Smooth muscle cell (in vitro differentiated cells): ENCODE results near the gene ALDH7A1. TPM values are rescaled to one million over a fixed set of nuclear protein-coding genes. Genes with fewer than 3 reads are reported as not detected.
A peak's percentile ranks its signal among the peaks of the same experiment; 100 is the strongest.

ENCODE experiments used
- DNase-seq: peaks from one replicate; lab custom pipeline; 2025; ENCODE audit not compliant: unreplicated experiment; lab: John Stamatoyannopoulos, UW
- H2AFZ ChIP-seq: fragments of 200-600 bp; sonication (generic); 2 replicates; pipeline ENCODE4 v1.6.0; 2016; ENCODE audit warnings: antibody characterized with exemption, low read depth, mild to moderate bottlenecking
- H3F3A ChIP-seq: fragments of 200-600 bp; sonication (generic); 2 replicates; pipeline ENCODE4 v1.6.0; 2017; ENCODE audit warnings: antibody characterized with exemption, low read depth
- H3K27ac ChIP-seq: fragments of 200-600 bp; sonication (generic); 2 replicates; pipeline ENCODE4 v1.5.1; 2016; ENCODE audit warnings: low read depth, mild to moderate bottlenecking
- H3K27me3 ChIP-seq: fragments of 200-600 bp; sonication (generic); 2 replicates; pipeline ENCODE4 v1.6.1; 2016; ENCODE audit warnings: low read depth, mild to moderate bottlenecking
- H3K36me3 ChIP-seq: fragments of 200-600 bp; sonication (generic); 2 replicates; pipeline ENCODE4 v1.5.1; 2016; ENCODE audit warnings: low read depth
- H3K4me1 ChIP-seq: fragments of 200-600 bp; sonication (generic); 2 replicates; pipeline ENCODE4 v1.5.1; 2016; ENCODE audit warnings: low read depth
- H3K4me2 ChIP-seq: fragments of 200-600 bp; sonication (generic); 2 replicates; pipeline ENCODE4 v1.6.0; 2016; ENCODE audit warnings: mild to moderate bottlenecking
- H3K4me3 ChIP-seq: fragments of 200-600 bp; sonication (generic); 2 replicates; pipeline ENCODE4 v1.5.1; 2016; ENCODE audit warnings: mild to moderate bottlenecking
- H3K79me2 ChIP-seq: fragments of 200-600 bp; sonication (generic); 2 replicates; pipeline ENCODE4 v1.6.0; 2016; ENCODE audit warnings: low read depth, mild to moderate bottlenecking
- H3K9ac ChIP-seq: fragments of 200-600 bp; sonication (generic); 2 replicates; pipeline ENCODE4 v1.6.0; 2016; ENCODE audit warnings: low read depth
- H3K9me3 ChIP-seq: fragments of 200-600 bp; sonication (generic); replicated peaks from 2 replicates; pipeline ENCODE4 v1.5.1; 2016; ENCODE audit warnings: low read depth
- H4K20me1 ChIP-seq: fragments of 200-600 bp; sonication (generic); 2 replicates; pipeline ENCODE4 v1.6.0; 2016; ENCODE audit warnings: low read depth
- CTCF ChIP-seq: fragments of 200-600 bp; sonication (generic); IDR thresholded peaks from 2 replicates; pipeline ENCODE4 v1.5.1; 2017; ENCODE audit warnings: borderline replicate concordance, mild to moderate bottlenecking, antibody characterized with exemption; ENCODE audit not compliant: insufficient read depth, poor library complexity, severe bottlenecking
- WGBS: methylation state at CpG from one replicate; pipeline ENCODE4 v1.1.7; 2016; ENCODE audit warnings: low lambda C conversion rate; 5-methylcytosine and 5-hydroxymethylcytosine counted together
- polyA plus RNA-seq: library from polyadenylated mRNA; unstranded; fragments of >200 nt; fragmentation: Nextera tagmentation; extraction: Ambion mirVana; gene quantifications from 2 replicates; pipeline ENCODE4 v1.2.1, GENCODE V29; 2016
- total RNA-seq: library from RNA; depleted of rRNA; stranded (reverse); fragments of >200 nt; gene quantifications from 2 replicates; pipeline ENCODE4 v1.2.3, GENCODE V29; 2014

The ALDH7A1 gene
- total and polyA plus RNA-seq, 2 experiments from 2014 or later: 26.5 to 55.3 TPM

GRCh38 chr5:126516852-126517251 is 78.2 kb downstream of the ALDH7A1 start:
- peak overlapping the region; percentile 42 for H3K27ac ChIP-seq
- no peaks in the 10 kb centered on the region for H3K27me3 ChIP-seq
- no peak for DNase-seq
- H3K9me3 ChIP-seq: no peaks in the 10 kb centered on the region
- TF ChIP-seq CTCF: no peak
- H3K4me1 ChIP-seq: peaks cover 6% of the 10 kb centered on the region
- H2AFZ ChIP-seq: no peak overlapping the region
- H3K79me2 ChIP-seq: no peaks in the 10 kb centered on the region
- no peaks in the 10 kb centered on the region for H3K36me3 ChIP-seq
- no peak overlapping the region for H3K4me2 ChIP-seq
- H3F3A ChIP-seq: no peaks in the 10 kb centered on the region
- no peak overlapping the region for H3K9ac ChIP-seq
- H4K20me1 ChIP-seq: no peaks in the 10 kb centered on the region
- H3K4me3 ChIP-seq: no peak overlapping the region

- no peak overlapping the region for H2AFZ ChIP-seq
- H3K36me3 ChIP-seq: no peaks in the 10 kb centered on the region
- no peak overlapping the region for H3K4me2 ChIP-seq
- H4K20me1 ChIP-seq: no peaks in the 10 kb centered on the region
- no peak overlapping the region for H3K9ac ChIP-seq
- peak overlapping the region; percentile 55 for H3K27ac ChIP-seq
- no peak for DNase-seq
- no peaks in the 10 kb centered on the region for H3F3A ChIP-seq
- H3K79me2 ChIP-seq: no peaks in the 10 kb centered on the region
- no peaks in the 10 kb centered on the region for H3K27me3 ChIP-seq
- WGBS: 62% methylated on average over 1 of the region's 1 CpG
- no peaks in the 10 kb centered on the region for H3K9me3 ChIP-seq
- no peak overlapping the region for H3K4me3 ChIP-seq
- no peak for TF ChIP-seq CTCF
- H3K4me1 ChIP-seq: peaks cover 6% of the 10 kb centered on the region
These were observed 78.9 kb downstream of the ALDH7A1 start for GRCh38 chr5:126516133-126516532.

- Histone ChIP-seq H3K27ac (peak overlapping the region; percentile 55), H3K9me3 (no peaks in the 10 kb centered on the region), H3K36me3 (no peaks in the 10 kb centered on the region), H3F3A (no peaks in the 10 kb centered on the region), H4K20me1 (no peaks in the 10 kb centered on the region), H3K27me3 (no peaks in the 10 kb centered on the region), H3K4me1 (peaks cover 6% of the 10 kb centered on the region), H3K4me2 (no peak overlapping the region), H3K4me3 (no peak overlapping the region), H3K79me2 (no peaks in the 10 kb centered on the region), H3K9ac (no peak overlapping the region), H2AFZ (peak overlapping the region; percentile 34)
- TF ChIP-seq CTCF: no peak
- DNase-seq: no peak
These were observed 79.7 kb downstream of the ALDH7A1 start for GRCh38 chr5:126515337-126515736.

- Histone ChIP-seq H3K36me3 (no peaks in the 10 kb centered on the region), H3K27me3 (no peaks in the 10 kb centered on the region), H3K4me3 (no peak overlapping the region), H3K27ac (no peak overlapping the region), H2AFZ (no peak overlapping the region), H4K20me1 (no peaks in the 10 kb centered on the region), H3K4me1 (peaks cover under 1% of the 10 kb centered on the region), H3F3A (no peaks in the 10 kb centered on the region), H3K9ac (no peak overlapping the region), H3K79me2 (no peaks in the 10 kb centered on the region), H3K9me3 (no peaks in the 10 kb centered on the region), H3K4me2 (no peak overlapping the region)
- no peak for DNase-seq
- no peak for TF ChIP-seq CTCF
- 81% methylated on average over 9 of the region's 9 CpGs for WGBS
These were observed 80.4 kb downstream of the ALDH7A1 start for GRCh38 chr5:126514558-126515141.
